Left ventricle myocardium superior (tissue), 1 donor: ENCODE data around the gene PTBP3. TPM values are rescaled to one million over a fixed set of nuclear protein-coding genes. Genes with fewer than 3 reads are reported as not detected.
"Not testable (repeated sequence)": the region's sequence is repeated elsewhere in the genome, so short reads cannot be mapped to it uniquely, and the experiment has no call there.

Source experiments
- ATAC-seq: fragments of 200-7000 bp; cut with Tn5 transposase; one replicate; pipeline ENCODE4 v1.9.1; 2020; ENCODE audit warnings: mild to moderate bottlenecking, moderate library complexity
- DNase-seq: peaks from one replicate; pipeline ENCODE4 v3.0.0-alpha.2; 2020
- intact Hi-C: fragments of 100-400 bp; cut with micrococcal nuclease; formaldehyde crosslinking; loops from one replicate; pipeline ENCODE4 v1.11.0; 2022
- total RNA-seq: library from RNA; stranded (reverse); fragmentation: NEBNext Ultra II Directional; extraction: Animal tissue kit (Norgen Biotek cat#: 25700); gene quantifications from one replicate; pipeline ENCODE4 v1.2.1, GENCODE V29; 2021
- donor health status: DM: no; HTN: yes; CAD: no; lungs with severe emphysema.

The PTBP3 gene
- total RNA-seq, 1 donor from 2014 or later: 19.4 TPM

- intact Hi-C loops: no loop called here
These were observed 91.9 kb downstream of the PTBP3 start for GRCh38 chr9:112241491-112241890.

GRCh38 chr9:112239708-112240107 lies 93.7 kb downstream of the PTBP3 start:
- DNase-seq: no peak
- intact Hi-C loops: no loop called here
- ATAC-seq: no peak

More at GRCh38 chr9:112241491-112241890, 91.9 kb downstream of the PTBP3 start:
- ATAC-seq (no peak), DNase-seq (no peak)

GRCh38 chr9:112239284-112239683 lies 94.1 kb downstream of the PTBP3 start:
- no peak for DNase-seq
- intact Hi-C loops: no loop called here
- ATAC-seq: no peak

- intact Hi-C loops: no loop called here
These were observed 98.6 kb downstream of the PTBP3 start for GRCh38 chr9:112234779-112235178.

GRCh38 chr9:112233769-112234168 lies 99.7 kb downstream of the PTBP3 start:
- intact Hi-C loops: no loop called here
- ATAC-seq (no peak), DNase-seq (no peak)

More at GRCh38 chr9:112234779-112235178, 98.6 kb downstream of the PTBP3 start:
- ATAC-seq: no peak
- no peak for DNase-seq

- DNase-seq (no peak), ATAC-seq (peak; percentile 30)
- intact Hi-C loops: no loop called here
These were observed 101.2 kb downstream of the PTBP3 start for GRCh38 chr9:112232233-112232632.

GRCh38 chr9:112226091-112226490 lies 107.3 kb downstream of the PTBP3 start:
- intact Hi-C loops: no loop called here
- no peak for DNase-seq

GRCh38 chr9:112224401-112225289 lies 108.8 kb downstream of the PTBP3 start:
- DNase-seq: no peak
- no peak for ATAC-seq
- intact Hi-C loops: no loop called here

More at GRCh38 chr9:112226091-112226490, 107.3 kb downstream of the PTBP3 start:
- no peak for ATAC-seq

- ATAC-seq: no peak
These were observed 114.5 kb downstream of the PTBP3 start for GRCh38 chr9:112218908-112219307.

GRCh38 chr9:112212926-112213325 lies 120.5 kb downstream of the PTBP3 start:
- ATAC-seq: no peak
- intact Hi-C loops: no loop called here

More at GRCh38 chr9:112218908-112219307, 114.5 kb downstream of the PTBP3 start:
- no peak for DNase-seq
- intact Hi-C loops: no loop called here

GRCh38 chr9:112207451-112207850 lies 126.0 kb downstream of the PTBP3 start:
- ATAC-seq: no peak
- intact Hi-C loops: loop anchor here (10.0 kb wide), 1 partner anchor 57 kb away; no protein-coding TSS in a partner anchor

More at GRCh38 chr9:112212926-112213325, 120.5 kb downstream of the PTBP3 start:
- no peak for DNase-seq

GRCh38 chr9:112203536-112203935 lies 129.9 kb downstream of the PTBP3 start:
- intact Hi-C loops: loop anchor here (10.0 kb wide), 1 partner anchor 61 kb away; no protein-coding TSS in a partner anchor
- no peak for ATAC-seq
- no peak for DNase-seq

More at GRCh38 chr9:112207451-112207850, 126.0 kb downstream of the PTBP3 start:
- DNase-seq: no peak

- ATAC-seq (no peak), DNase-seq (no peak)
- intact Hi-C loops: loop anchor here (10.0 kb wide), 1 partner anchor 64 kb away; no protein-coding TSS in a partner anchor
These were observed 132.7 kb downstream of the PTBP3 start for GRCh38 chr9:112200711-112201110.

GRCh38 chr9:112198646-112199045 lies 134.8 kb downstream of the PTBP3 start:
- ATAC-seq: no peak
- intact Hi-C loops: no loop called here
- no peak for DNase-seq

GRCh38 chr9:112194969-112195431 lies 138.4 kb downstream of the PTBP3 start:
- intact Hi-C loops: no loop called here
- DNase-seq: no peak
- ATAC-seq: peak; percentile 87

- ATAC-seq (peak; percentile 48), DNase-seq (no peak)
- intact Hi-C loops: no loop called here
These were observed 139.7 kb downstream of the PTBP3 start for GRCh38 chr9:112193572-112194288.

GRCh38 chr9:112190320-112190719 lies 143.1 kb downstream of the PTBP3 start:
- intact Hi-C loops, ATAC-seq, DNase-seq: not testable (repeated sequence)

- ATAC-seq: no peak
- intact Hi-C loops: no loop called here
- no peak for DNase-seq
These were observed 144.5 kb downstream of the PTBP3 start for GRCh38 chr9:112188884-112189283.

- intact Hi-C loops: no loop called here
- ATAC-seq: no peak
- no peak for DNase-seq
These were observed 146.0 kb downstream of the PTBP3 start for GRCh38 chr9:112187404-112187803.

- intact Hi-C loops: no loop called here
- no peak for ATAC-seq
- no peak for DNase-seq
These were observed 146.7 kb downstream of the PTBP3 start for GRCh38 chr9:112186695-112187094.
